Activated B cell treated with CpG ODN at 0.5 μM for 24 hours (primary cell): ENCODE data around the gene RARRES1. TPM values are rescaled to one million over a fixed set of nuclear protein-coding genes. Genes with fewer than 3 reads are reported as not detected.

ENCODE experiments used
- ATAC-seq: fragments of 200-7000 bp; cut with Tn5 transposase; one replicate; pipeline ENCODE4 v1.10.0; 2021; ENCODE audit warnings: low read depth, mild to moderate bottlenecking, moderate library complexity
- CTCF ChIA-PET: fragments of 350-600 bp; sonication (Branson Sonifier 250); formaldehyde crosslinking; loops from one replicate; lab custom pipeline; 2021; ENCODE audit warnings: antibody characterized with exemption; lab: Charles Lee
- POLR2A ChIA-PET: fragments of 350-600 bp; sonication (Branson Sonifier 250); formaldehyde crosslinking; loops from one replicate; lab custom pipeline; 2021; ENCODE audit warnings: antibody characterized with exemption; lab: Charles Lee
- DNase-seq: peaks from one replicate; pipeline ENCODE4 v3.0.0; 2022
- H3K27ac Mint-ChIP-seq: one replicate; pipeline ENCODE4 v1.8.0; 2020; ENCODE audit warnings: mixed read lengths
- H3K27me3 Mint-ChIP-seq: one replicate; pipeline ENCODE4 v1.8.0; 2021; ENCODE audit warnings: mixed read lengths
- H3K36me3 Mint-ChIP-seq: one replicate; pipeline ENCODE4 v1.8.0; 2021; ENCODE audit warnings: low read depth, mixed read lengths
- H3K4me1 Mint-ChIP-seq: one replicate; pipeline ENCODE4 v1.8.0; 2021; ENCODE audit warnings: mixed read lengths
- H3K4me3 Mint-ChIP-seq: one replicate; pipeline ENCODE4 v1.8.0; 2020; ENCODE audit warnings: mild to moderate bottlenecking, mixed read lengths
- H3K9me3 Mint-ChIP-seq: one replicate; pipeline ENCODE4 v1.8.0; 2020; ENCODE audit warnings: mixed read lengths
- CTCF ChIP-seq: fragments of 200-600 bp; IDR thresholded peaks from one replicate; pipeline ENCODE4 v1.8.0; 2022; ENCODE audit warnings: antibody characterized with exemption, mild to moderate bottlenecking
- intact Hi-C: fragments of 100-400 bp; cut with micrococcal nuclease; formaldehyde crosslinking; loops from one replicate; pipeline ENCODE4 v1.15.1; 2024
- total RNA-seq: library from RNA; stranded (reverse); gene quantifications from 2 replicates; pipeline ENCODE4 v1.2.3, GENCODE V29; 2022

The RARRES1 gene
- total RNA-seq, 1 donor from 2014 or later, result not detected

- H3K4me3 Mint-ChIP-seq, result no peak overlapping the region
- H3K36me3 Mint-ChIP-seq, result peaks cover 76% of the 10 kb centered on the region
- no peaks in the 10 kb centered on the region for H3K9me3 Mint-ChIP-seq
- no peak for TF ChIP-seq CTCF
- H3K4me1 Mint-ChIP-seq, result peaks cover 3% of the 10 kb centered on the region
- intact Hi-C loops, result no loop called here
- POLR2A ChIA-PET, result no interaction called here
- H3K27ac Mint-ChIP-seq, result no peak overlapping the region
- CTCF ChIA-PET, result no interaction called here
- no peak for DNase-seq
- no peaks in the 10 kb centered on the region for H3K27me3 Mint-ChIP-seq
- ATAC-seq, result no peak
These were observed 81.1 kb downstream of the RARRES1 start for GRCh38 chr3:158651192-158651591.

GRCh38 chr3:158649791-158650190 lies 82.5 kb downstream of the RARRES1 start:
- peaks cover 71% of the 10 kb centered on the region for H3K36me3 Mint-ChIP-seq
- intact Hi-C loops, result loop anchor here (10.0 kb wide), 1 partner anchor 1915 kb away; the partner anchor contains the start of gene KPNA4
- POLR2A ChIA-PET, result no interaction called here
- H3K4me1 Mint-ChIP-seq, result peaks cover 15% of the 10 kb centered on the region
- no peaks in the 10 kb centered on the region for H3K9me3 Mint-ChIP-seq
- no peak overlapping the region for H3K27ac Mint-ChIP-seq
- ATAC-seq, result no peak
- no peaks in the 10 kb centered on the region for H3K27me3 Mint-ChIP-seq
- CTCF ChIA-PET, result no interaction called here
- no peak for TF ChIP-seq CTCF
- H3K4me3 Mint-ChIP-seq, result no peak overlapping the region
- no peak for DNase-seq

Other genes with a start within 250 kb of the RARRES1 start
- not detected in 2 replicates for gene MLF1, start 161.3 kb downstream of the RARRES1 start, total RNA-seq
- gene GFM1, start 87.9 kb downstream of the RARRES1 start, total RNA-seq, result 46.8 and 56.4 TPM in 2 replicates
- 5.2 and 5.9 TPM in 2 replicates for gene LXN, start 59.8 kb downstream of the RARRES1 start, total RNA-seq
- gene MFSD1, start 69.6 kb upstream of the RARRES1 start, total RNA-seq, result 36.8 and 41.6 TPM in 2 replicates